ENCODE data around the gene LGALS13. TPM values are rescaled to one million over a fixed set of nuclear protein-coding genes. Genes with fewer than 3 reads are reported as not detected.

The LGALS13 gene
- total RNA-seq, 4 donors from 2014 or later: not detected

GRCh38 chr19:39558624-39559117 is 43.7 kb upstream of the LGALS13 start:
- intact Hi-C loops (cut with DNase I; ENCODE audit: low total_unique reads): no loop called here
- DNase-seq (ENCODE audit: low spot score in 2 of 2): no peak
- H3K4me3 ChIP-seq (ENCODE audit: low read depth, poor library complexity, severe bottlenecking): no peak overlapping the region
- whole genome bisulfite sequencing, 2 donors: 73 to 75% methylated on average over 6 of the region's 6 CpGs
- no peak for TF ChIP-seq POLR2A (IDR thresholded peaks at IDR 0.05)
- TF ChIP-seq CTCF (IDR thresholded peaks at IDR 0.05): no peak

- no peak for TF ChIP-seq CTCF (IDR thresholded peaks at IDR 0.05)
- no peak for TF ChIP-seq POLR2A (IDR thresholded peaks at IDR 0.05)
- intact Hi-C loops (cut with DNase I; ENCODE audit: low total_unique reads): no loop called here
- 60 to 74% methylated on average over 2 of the region's 2 CpGs for WGBS, 2 donors
- no peak overlapping the region for H3K4me3 ChIP-seq (ENCODE audit: low read depth, poor library complexity, severe bottlenecking)
- DNase-seq (ENCODE audit: low spot score in 2 of 2): no peak
Measured at GRCh38 chr19:39563408-39563807, 38.9 kb upstream of the LGALS13 start.

GRCh38 chr19:39566064-39566463 is 36.3 kb upstream of the LGALS13 start:
- DNase-seq (ENCODE audit: low spot score in 2 of 2): no peak
- WGBS, 2 donors: 44 to 47% methylated on average over 3 of the region's 3 CpGs
- intact Hi-C loops (cut with DNase I; ENCODE audit: low total_unique reads): no loop called here
- TF ChIP-seq POLR2A (IDR thresholded peaks at IDR 0.05) (no peak), CTCF (IDR thresholded peaks at IDR 0.05) (no peak)
- H3K4me3 ChIP-seq (ENCODE audit: low read depth, poor library complexity, severe bottlenecking): no peak overlapping the region

- WGBS, 2 donors: 64% methylated on average over 3 of the region's 3 CpGs
- no peak for DNase-seq (ENCODE audit: low spot score in 2 of 2)
- intact Hi-C loops (cut with DNase I; ENCODE audit: low total_unique reads): no loop called here
- TF ChIP-seq POLR2A (IDR thresholded peaks at IDR 0.05): no peak
- TF ChIP-seq CTCF (IDR thresholded peaks at IDR 0.05): no peak
- H3K4me3 ChIP-seq (ENCODE audit: low read depth, poor library complexity, severe bottlenecking): no peak overlapping the region
Measured at GRCh38 chr19:39568604-39569003, 33.7 kb upstream of the LGALS13 start.

- intact Hi-C loops (cut with DNase I; ENCODE audit: low total_unique reads): no loop called here
- no peak for TF ChIP-seq POLR2A (IDR thresholded peaks at IDR 0.05)
- WGBS, 2 donors: 31 to 52% methylated on average over 4 of the region's 4 CpGs
Measured at GRCh38 chr19:39582442-39582841, 19.9 kb upstream of the LGALS13 start.

GRCh38 chr19:39582891-39583625 is 19.3 kb upstream of the LGALS13 start:
- H3K4me3 ChIP-seq (ENCODE audit: low read depth, poor library complexity, severe bottlenecking): no peak overlapping the region
- DNase-seq (ENCODE audit: low spot score in 2 of 2): no peak
- intact Hi-C loops (cut with DNase I; ENCODE audit: low total_unique reads): no loop called here
- 65 to 77% methylated on average over 8 of the region's 8 CpGs for WGBS, 2 donors
- no peak for TF ChIP-seq POLR2A (IDR thresholded peaks at IDR 0.05)
- TF ChIP-seq CTCF (IDR thresholded peaks at IDR 0.05): no peak

More at GRCh38 chr19:39582442-39582841, 19.9 kb upstream of the LGALS13 start:
- H3K4me3 ChIP-seq (ENCODE audit: low read depth, poor library complexity, severe bottlenecking): no peak overlapping the region
- no peak for DNase-seq (ENCODE audit: low spot score in 2 of 2)
